Measurements from ENCODE around the gene KRTAP10-11. TPM values are rescaled to one million over a fixed set of nuclear protein-coding genes. Genes with fewer than 3 reads are reported as not detected.

Gene KRTAP10-11
- total and polyA plus RNA-seq, 2 experiments from 2014 or later: not detected

DNA sequence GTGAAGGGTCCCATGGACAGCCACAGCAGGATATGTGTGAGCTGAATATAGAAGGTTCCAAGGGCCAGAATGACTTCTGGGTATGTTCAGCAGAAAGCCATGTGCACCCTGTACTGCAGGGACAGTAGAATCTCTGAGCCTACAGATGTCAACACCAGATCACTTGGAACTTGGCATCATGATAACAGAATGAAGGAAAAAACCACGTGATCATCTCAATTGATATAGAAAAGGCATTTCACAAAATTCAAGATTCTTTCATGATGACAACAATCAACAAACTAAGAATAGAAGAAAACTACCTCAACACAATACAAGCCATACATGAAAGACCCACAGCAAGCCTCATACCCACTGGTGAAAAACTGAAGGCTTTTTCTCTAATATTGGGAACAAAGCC, 21.4 kb downstream of the KRTAP10-11 start:
- Mint-ChIP-seq H3K27me3 (ENCODE audit: insufficient read depth, low read depth, poor library complexity) (peaks cover 1% of the 10 kb centered on the region), H3K36me3 (ENCODE audit: low read depth) (peaks cover 12% of the 10 kb centered on the region), H3K27ac (no peak overlapping the region), H3K4me3 (no peak overlapping the region), H3K9me3 (peaks cover 47% of the 10 kb centered on the region), H3K4me1 (no peaks in the 10 kb centered on the region; the same call in 2 of the 3 replicates)
- no peaks in the 10 kb centered on the region for H3K4me1 ChIP-seq (ENCODE audit: insufficient read depth)
- TF ChIP-seq, protein P1, sequence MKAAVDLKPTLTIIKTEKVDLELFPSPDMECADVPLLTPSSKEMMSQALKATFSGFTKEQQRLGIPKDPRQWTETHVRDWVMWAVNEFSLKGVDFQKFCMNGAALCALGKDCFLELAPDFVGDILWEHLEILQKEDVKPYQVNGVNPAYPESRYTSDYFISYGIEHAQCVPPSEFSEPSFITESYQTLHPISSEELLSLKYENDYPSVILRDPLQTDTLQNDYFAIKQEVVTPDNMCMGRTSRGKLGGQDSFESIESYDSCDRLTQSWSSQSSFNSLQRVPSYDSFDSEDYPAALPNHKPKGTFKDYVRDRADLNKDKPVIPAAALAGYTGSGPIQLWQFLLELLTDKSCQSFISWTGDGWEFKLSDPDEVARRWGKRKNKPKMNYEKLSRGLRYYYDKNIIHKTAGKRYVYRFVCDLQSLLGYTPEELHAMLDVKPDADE (IDR thresholded peaks at IDR 0.05): no peak
- TF ChIP-seq STAT1 (IDR thresholded peaks at IDR 0.05; ENCODE audit: unreplicated experiment): no peak
- no peak for TF ChIP-seq ZNF462 (CRISPR knock-in tag; IDR thresholded peaks at IDR 0.05)
- no peak for TF ChIP-seq JUNB (IDR thresholded peaks at IDR 0.05; ENCODE audit: unreplicated experiment)
- TF ChIP-seq ZNF114 (CRISPR knock-in tag; IDR thresholded peaks at IDR 0.05): no peak
- no peak for TF ChIP-seq EZH2phosphoT487 (IDR thresholded peaks at IDR 0.05; ENCODE audit: unreplicated experiment)
- TF ChIP-seq CREB1 (CRISPR knock-in tag; IDR thresholded peaks at IDR 0.05; ENCODE audit: low read depth): no peak
- TF ChIP-seq NANOG (IDR thresholded peaks at IDR 0.05; ENCODE audit: borderline replicate concordance): no peak
- no peak for TF ChIP-seq POLR2AphosphoS5 (IDR thresholded peaks at IDR 0.05; ENCODE audit: low read depth)
- TF ChIP-seq, protein P2, sequence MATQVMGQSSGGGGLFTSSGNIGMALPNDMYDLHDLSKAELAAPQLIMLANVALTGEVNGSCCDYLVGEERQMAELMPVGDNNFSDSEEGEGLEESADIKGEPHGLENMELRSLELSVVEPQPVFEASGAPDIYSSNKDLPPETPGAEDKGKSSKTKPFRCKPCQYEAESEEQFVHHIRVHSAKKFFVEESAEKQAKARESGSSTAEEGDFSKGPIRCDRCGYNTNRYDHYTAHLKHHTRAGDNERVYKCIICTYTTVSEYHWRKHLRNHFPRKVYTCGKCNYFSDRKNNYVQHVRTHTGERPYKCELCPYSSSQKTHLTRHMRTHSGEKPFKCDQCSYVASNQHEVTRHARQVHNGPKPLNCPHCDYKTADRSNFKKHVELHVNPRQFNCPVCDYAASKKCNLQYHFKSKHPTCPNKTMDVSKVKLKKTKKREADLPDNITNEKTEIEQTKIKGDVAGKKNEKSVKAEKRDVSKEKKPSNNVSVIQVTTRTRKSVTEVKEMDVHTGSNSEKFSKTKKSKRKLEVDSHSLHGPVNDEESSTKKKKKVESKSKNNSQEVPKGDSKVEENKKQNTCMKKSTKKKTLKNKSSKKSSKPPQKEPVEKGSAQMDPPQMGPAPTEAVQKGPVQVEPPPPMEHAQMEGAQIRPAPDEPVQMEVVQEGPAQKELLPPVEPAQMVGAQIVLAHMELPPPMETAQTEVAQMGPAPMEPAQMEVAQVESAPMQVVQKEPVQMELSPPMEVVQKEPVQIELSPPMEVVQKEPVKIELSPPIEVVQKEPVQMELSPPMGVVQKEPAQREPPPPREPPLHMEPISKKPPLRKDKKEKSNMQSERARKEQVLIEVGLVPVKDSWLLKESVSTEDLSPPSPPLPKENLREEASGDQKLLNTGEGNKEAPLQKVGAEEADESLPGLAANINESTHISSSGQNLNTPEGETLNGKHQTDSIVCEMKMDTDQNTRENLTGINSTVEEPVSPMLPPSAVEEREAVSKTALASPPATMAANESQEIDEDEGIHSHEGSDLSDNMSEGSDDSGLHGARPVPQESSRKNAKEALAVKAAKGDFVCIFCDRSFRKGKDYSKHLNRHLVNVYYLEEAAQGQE (IDR thresholded peaks at IDR 0.05; ENCODE audit: unreplicated experiment): no peak
- no peaks in the 10 kb centered on the region for H3K79me2 ChIP-seq (replicated peaks; ENCODE audit: insufficient read depth)
- H3K27me3 ChIP-seq (ENCODE audit: insufficient read depth): no peaks in the 10 kb centered on the region
- H3K4me2 ChIP-seq: no peak overlapping the region
- H3K27ac ChIP-seq (ENCODE audit: low read depth): no peak overlapping the region
- DNase-seq (ENCODE audit: low spot score) (no peak), ATAC-seq (no peak)
- no peaks in the 10 kb centered on the region for H3K36me3 ChIP-seq (ENCODE audit: insufficient read depth)
- H3K9me2 ChIP-seq (ENCODE audit: insufficient read depth): no peaks in the 10 kb centered on the region
- no peak overlapping the region for H3K4me3 ChIP-seq
- H2AFZ ChIP-seq: no peak overlapping the region
- H3F3A ChIP-seq (replicated peaks; ENCODE audit: low read depth): no peaks in the 10 kb centered on the region
- H4K20me1 ChIP-seq (replicated peaks; ENCODE audit: insufficient read depth): no peaks in the 10 kb centered on the region

All from GM23338 (cell line).